ENCODE data around the gene GAS2L1.

DNA sequence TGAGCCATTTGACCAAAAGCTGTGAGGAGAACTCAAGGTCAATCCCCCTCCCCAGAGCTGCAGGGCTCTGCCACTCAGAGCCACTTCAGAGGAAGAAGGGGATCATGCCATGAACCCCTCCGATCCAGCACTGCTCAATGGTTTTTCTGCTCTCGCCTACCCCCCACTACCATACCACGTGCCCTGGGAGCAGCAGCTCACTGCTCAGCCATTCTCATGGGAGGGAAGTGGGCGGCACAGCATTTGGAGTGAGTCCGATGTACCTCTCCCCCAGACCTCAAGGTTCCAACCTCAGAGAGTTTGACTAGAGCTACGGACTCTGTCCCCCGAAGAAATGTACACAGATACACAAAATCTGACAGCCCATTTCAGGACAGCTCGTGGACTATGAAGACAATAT lies 47.4 kb downstream of the GAS2L1 start:
- TF ChIP-seq, protein P1, sequence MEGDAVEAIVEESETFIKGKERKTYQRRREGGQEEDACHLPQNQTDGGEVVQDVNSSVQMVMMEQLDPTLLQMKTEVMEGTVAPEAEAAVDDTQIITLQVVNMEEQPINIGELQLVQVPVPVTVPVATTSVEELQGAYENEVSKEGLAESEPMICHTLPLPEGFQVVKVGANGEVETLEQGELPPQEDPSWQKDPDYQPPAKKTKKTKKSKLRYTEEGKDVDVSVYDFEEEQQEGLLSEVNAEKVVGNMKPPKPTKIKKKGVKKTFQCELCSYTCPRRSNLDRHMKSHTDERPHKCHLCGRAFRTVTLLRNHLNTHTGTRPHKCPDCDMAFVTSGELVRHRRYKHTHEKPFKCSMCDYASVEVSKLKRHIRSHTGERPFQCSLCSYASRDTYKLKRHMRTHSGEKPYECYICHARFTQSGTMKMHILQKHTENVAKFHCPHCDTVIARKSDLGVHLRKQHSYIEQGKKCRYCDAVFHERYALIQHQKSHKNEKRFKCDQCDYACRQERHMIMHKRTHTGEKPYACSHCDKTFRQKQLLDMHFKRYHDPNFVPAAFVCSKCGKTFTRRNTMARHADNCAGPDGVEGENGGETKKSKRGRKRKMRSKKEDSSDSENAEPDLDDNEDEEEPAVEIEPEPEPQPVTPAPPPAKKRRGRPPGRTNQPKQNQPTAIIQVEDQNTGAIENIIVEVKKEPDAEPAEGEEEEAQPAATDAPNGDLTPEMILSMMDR (optimal IDR thresholded peaks at IDR 0.05 in 1 of 3, IDR thresholded peaks at IDR 0.05 in 1 of 3, conservative IDR thresholded peaks at IDR 0.05 in 1 of 3; ENCODE audit: extremely low read depth in 1 of 3, insufficient read depth in 2 of 3, low read length in 3 of 3): no peak
- TF ChIP-seq EZH2 (IDR thresholded peaks at IDR 0.05; ENCODE audit: low read length): no peak
